Stomach (tissue), 4 donors: ENCODE data around the gene ATP2B2.

Source experiments
- CTCF ChIP-seq, 7 experiments: fragments of 450-650 bp in 4 of 7; fragments of 200-600 bp in 3 of 7; sonication (generic) in 3 of 7; IDR thresholded peaks; one replicate each; pipeline ENCODE4 v1.5.1; 2016 to 2019; ENCODE audit warnings: antibody characterized with exemption in 7 of 7, control low read depth in 2 of 7, mild to moderate bottlenecking in 1 of 7
- EP300 ChIP-seq: sonication (generic); formaldehyde crosslinking; IDR thresholded peaks from one replicate; pipeline ENCODE4 v1.6.1; 2017; ENCODE audit warnings: antibody characterized with exemption
- POLR2A ChIP-seq, 4 donors: fragments of 450-650 bp; IDR thresholded peaks; one replicate each; pipeline ENCODE4 v1.6.1; 2016; ENCODE audit warnings: antibody characterized with exemption in 4 of 4, control low read depth in 2 of 4, mild to moderate bottlenecking in 1 of 4, moderate library complexity in 1 of 4

- TF ChIP-seq CTCF (IDR thresholded peaks at IDR 0.05): no peak
- TF ChIP-seq EP300: no peak
- no peak for TF ChIP-seq POLR2A (IDR thresholded peaks at IDR 0.05)
Measured at GRCh38 chr3:10393514-10393913, 111.9 kb downstream of the ATP2B2 start.
